Heart right ventricle (tissue), 16 donors: Measurements from ENCODE around the gene PUS3. TPM values are rescaled to one million over a fixed set of nuclear protein-coding genes. Genes with fewer than 3 reads are reported as not detected.

Experiments used
- ATAC-seq, 8 donors: fragments of 200-7000 bp; cut with Tn5 transposase; one replicate each; pipeline ENCODE4 v1.9.1; 2020; ENCODE audit warnings: mild to moderate bottlenecking in 8 of 8, moderate library complexity in 8 of 8, moderate number of reproducible peaks in 1 of 8
- DNase-seq, 2 donors: peaks; one replicate each; pipeline ENCODE4 v3.0.0-alpha.2; 2020
- H3K27ac ChIP-seq, 10 donors: fragments of 200-600 bp; sonication (generic) in 2 of 10; one replicate each; pipeline versions ENCODE4 v1.5.0 to v1.8.0; 2020 to 2022; ENCODE audit warnings: mild to moderate bottlenecking in 3 of 10
- H3K27me3 ChIP-seq, 7 donors: fragments of 200-600 bp; one replicate each; pipeline ENCODE4 v1.8.0; 2021 to 2022; ENCODE audit warnings: mild to moderate bottlenecking in 2 of 7
- H3K36me3 ChIP-seq, 9 donors: fragments of 200-600 bp; sonication (generic) in 1 of 9; one replicate each; pipeline versions ENCODE4 v1.5.0 to v1.8.0; 2020 to 2022; ENCODE audit warnings: mild to moderate bottlenecking in 2 of 9
- H3K4me1 ChIP-seq, 9 donors: fragments of 200-600 bp; sonication (generic) in 1 of 9; one replicate each; pipeline versions ENCODE4 v1.5.0 to v1.8.0; 2020 to 2022; ENCODE audit warnings: mild to moderate bottlenecking in 4 of 9
- H3K4me3 ChIP-seq, 10 donors: fragments of 200-600 bp; sonication (generic) in 2 of 10; one replicate each; pipeline versions ENCODE4 v1.5.0 to v1.8.0; 2020 to 2022; ENCODE audit warnings: mild to moderate bottlenecking in 7 of 10, moderate library complexity in 2 of 10
- H3K9me3 ChIP-seq, 11 donors: fragments of 200-600 bp in 10 of 11; sonication (generic) in 2 of 11; one replicate each; pipeline versions ENCODE4 v1.5.0 to v1.8.0; 2013 to 2022; ENCODE audit warnings: mild to moderate bottlenecking in 2 of 11, control low read depth in 1 of 11, moderate library complexity in 1 of 11
- CTCF ChIP-seq, 9 donors: fragments of 200-600 bp; sonication (generic) in 2 of 9; IDR thresholded peaks; one replicate each; pipeline versions ENCODE4 v1.5.0 to v1.8.0; 2021 to 2022; ENCODE audit warnings: antibody characterized with exemption in 9 of 9, mild to moderate bottlenecking in 5 of 9, moderate library complexity in 1 of 9
- WGBS, 2 donors: extraction: QIAGEN DNeasy Blood & Tissue Kit; methylation state at CpG; one replicate each; pipeline ENCODE4 v1.1.7; 2013; ENCODE audit warnings: inconsistent platforms in 1 of 2; 5-methylcytosine and 5-hydroxymethylcytosine counted together
- intact Hi-C, 10 donors: fragments of 100-400 bp; cut with DNase I; formaldehyde crosslinking; loops; one replicate each; pipeline versions ENCODE4 v1.11.1 to v1.14.2; 2022
- polyA plus RNA-seq, 2 donors: library from polyadenylated mRNA; stranded (reverse); fragments of 200-250 nt; gene quantifications; one replicate each; pipeline ENCODE4 v1.2.3, GENCODE V29; 2013
- total RNA-seq, 10 donors: library from RNA; stranded (reverse); fragmentation: NEBNext Ultra II Directional in 3 of 10; extraction: Animal tissue kit (Norgen Biotek cat#: 25700) in 3 of 10; gene quantifications; one replicate each; pipeline versions ENCODE4 v1.2.1 to v1.2.4, GENCODE V29; 2021 to 2023
- donor health status: Arrhythmogenic right ventricular cardiomyopathy.
- donor health status: ischemic (EF 13 %, LVEDD 7.1; RV severe dilation, severe dysfunction).
- donor health status: healthy with polysubstance abuse.
- donor health status: DM: no; HTN: yes; CAD: no.
- donor health status: DM: no; HTN: no; CAD: no.
- donor health status: ischemic (EF 25% LVEDD 6.9; RV normal size, moderate dysfunction).
- donor health status: ischemic (EF 25% LVEDD 5.7; RV mildly dilated, moderate dysfunction).
- donor health status: healthy.
- donor health status: DM: yes; HTN: yes; CAD: no.
- donor health status: Ischemic cardiomyopathy.
- donor health status: ischemic (EF 35%, LVEDD 5.7; RV mildly dilated, moderate dysfunction).
- donor health status: nonischemic (EF 11% LVEDD 7.7; RV severe dilation, severe dysfunction).
- donor health status: DM: yes; HTN: yes; CAD: no.
- donor health status: PGD.
- donor health status: ischemic (EF 29% LVEDD 5.4; RV normal size, mild dysfunction).
- donor health status: nonischemic (EF 23%, LVEDD 6.1; RV moderate dilation, normal function).

Gene PUS3
- total and polyA plus RNA-seq, 12 donors, result 4.9 to 12.4 (median 7.7) TPM

GRCh38 chr11:125901872-125902271 lies 1.1 kb downstream of the PUS3 start:
- no peaks in the 10 kb centered on the region for H3K9me3 ChIP-seq
- no peak for DNase-seq
- H3K27ac ChIP-seq, result no peak overlapping the region
- H3K4me3 ChIP-seq, result peak overlapping the region in 5 of 10 donors; percentile 65 to 81 (median 72)
- intact Hi-C loops, result no loop called here
- 79 to 82% methylated on average over 6 of the region's 6 CpGs for WGBS, 2 donors
- no peak for ATAC-seq
- H3K27me3 ChIP-seq, result peaks cover 0 to 36% (median 28%) of the 10 kb centered on the region in 7 donors
- H3K4me1 ChIP-seq, result peaks cover 6 to 30% (median 23%) of the 10 kb centered on the region in 9 donors
- peaks cover 0 to 30% (median 0%) of the 10 kb centered on the region in 9 donors for H3K36me3 ChIP-seq
- no peak for TF ChIP-seq CTCF (IDR thresholded peaks at IDR 0.05)

GRCh38 chr11:125892994-125893393 lies 10.0 kb downstream of the PUS3 start:
- intact Hi-C loops, result no loop called here
- H3K27ac ChIP-seq, result no peak overlapping the region
- H3K4me1 ChIP-seq, result peaks cover 0 to 22% (median 7%) of the 10 kb centered on the region in 9 donors
- ATAC-seq (no peak), DNase-seq (no peak)
- H3K4me3 ChIP-seq, result no peak overlapping the region
- H3K36me3 ChIP-seq, result peaks cover 0 to 49% (median 5%) of the 10 kb centered on the region in 9 donors
- H3K9me3 ChIP-seq, result no peaks in the 10 kb centered on the region
- H3K27me3 ChIP-seq, result no peaks in the 10 kb centered on the region
- TF ChIP-seq CTCF (IDR thresholded peaks at IDR 0.05), result no peak

GRCh38 chr11:125892071-125892470 lies 10.9 kb downstream of the PUS3 start:
- intact Hi-C loops, result no loop called here
- peaks cover 0 to 26% (median 7%) of the 10 kb centered on the region in 9 donors for H3K4me1 ChIP-seq
- ATAC-seq (no peak), DNase-seq (no peak)
- H3K27me3 ChIP-seq, result no peaks in the 10 kb centered on the region
- H3K4me3 ChIP-seq, result no peak overlapping the region
- no peaks in the 10 kb centered on the region for H3K9me3 ChIP-seq
- H3K27ac ChIP-seq, result no peak overlapping the region
- no peak for TF ChIP-seq CTCF (IDR thresholded peaks at IDR 0.05)
- peaks cover 0 to 46% (median 5%) of the 10 kb centered on the region in 9 donors for H3K36me3 ChIP-seq

- TF ChIP-seq CTCF (IDR thresholded peaks at IDR 0.05), result no peak
- intact Hi-C loops, result no loop called here
- Histone ChIP-seq H3K4me1 (peaks cover 0 to 30% (median 11%) of the 10 kb centered on the region in 9 donors), H3K36me3 (peaks cover 0 to 42% (median 5%) of the 10 kb centered on the region in 9 donors), H3K27me3 (no peaks in the 10 kb centered on the region), H3K27ac (no peak overlapping the region), H3K4me3 (no peak overlapping the region), H3K9me3 (no peaks in the 10 kb centered on the region)
- ATAC-seq (no peak), DNase-seq (no peak)
- 74 to 83% methylated on average over 3 of the region's 3 CpGs for WGBS, 2 donors
Observed at GRCh38 chr11:125890447-125891100, 12.4 kb downstream of the PUS3 start.
